Right lobe of liver (tissue), 6 donors: ENCODE data around the gene SYNGR3. TPM values are rescaled to one million over a fixed set of nuclear protein-coding genes. Genes with fewer than 3 reads are reported as not detected.

ENCODE experiments used
- ATAC-seq, 4 donors: fragments of 200-7000 bp; cut with Tn5 transposase; one replicate each; pipeline ENCODE4 v1.9.1; 2020; ENCODE audit warnings: mild to moderate bottlenecking in 4 of 4, moderate library complexity in 4 of 4
- DNase-seq, 3 donors: peaks; one replicate each; pipeline ENCODE4 v3.0.0-alpha.2; 2020
- H3K27ac ChIP-seq, 3 donors: fragments of 200-600 bp; one replicate each; pipeline ENCODE4 v1.8.0; 2022
- H3K27me3 ChIP-seq, 2 donors: fragments of 200-600 bp; one replicate each; pipeline ENCODE4 v1.8.0; 2022
- H3K36me3 ChIP-seq, 4 donors: fragments of 200-600 bp; sonication (generic) in 1 of 4; one replicate each; pipeline versions ENCODE4 v1.5.1 to v1.8.0; 2017 to 2022; ENCODE audit warnings: control low read depth in 1 of 4
- H3K4me1 ChIP-seq, 4 donors: fragments of 200-600 bp; sonication (generic) in 1 of 4; one replicate each; pipeline versions ENCODE4 v1.5.1 to v1.8.0; 2017 to 2022; ENCODE audit warnings: control low read depth in 1 of 4
- H3K4me3 ChIP-seq, 3 donors: fragments of 200-600 bp; one replicate each; pipeline ENCODE4 v1.8.0; 2022
- H3K9me3 ChIP-seq, 4 donors: fragments of 200-600 bp; sonication (generic) in 1 of 4; one replicate each; pipeline versions ENCODE4 v1.5.1 to v1.8.0; 2017 to 2022; ENCODE audit warnings: control low read depth in 1 of 4
- POLR2A ChIP-seq: fragments of 450-650 bp; IDR thresholded peaks from one replicate; pipeline ENCODE4 v1.6.1; 2017; ENCODE audit warnings: antibody characterized with exemption, mild to moderate bottlenecking
- WGBS: methylation state at CpG from one replicate; pipeline ENCODE4 v1.1.6; 2018; ENCODE audit warnings: low coverage, low lambda C conversion rate; ENCODE audit not compliant: insufficient coverage; ENCODE audit errors: missing lambda C conversion rate; 5-methylcytosine and 5-hydroxymethylcytosine counted together
- intact Hi-C, 2 donors: fragments of 100-400 bp; cut with DNase I; formaldehyde crosslinking; loops; one replicate each; pipeline versions ENCODE4 v1.11.2 to v1.14.1; 2022
- total RNA-seq, 6 experiments: library from RNA; depleted of rRNA in 2 of 6; stranded (reverse); fragments of >200 nt in 2 of 6; fragmentation: NEBNext Ultra II Directional in 3 of 6; extraction: Animal tissue kit (Norgen Biotek cat#: 25700) in 3 of 6; gene quantifications; one replicate each; pipeline versions ENCODE4 v1.1.0 to v1.2.4, GENCODE V29; 2016 to 2023
- TF ChIP-seq, protein P1 (sequence below), 4 donors: fragments of 200-600 bp in 3 of 4; fragments of 450-650 bp in 1 of 4; IDR thresholded peaks; one replicate each; pipeline versions ENCODE4 v1.5.1 to v1.8.0; 2016 to 2022; ENCODE audit warnings: antibody characterized with exemption in 4 of 4, mild to moderate bottlenecking in 2 of 4
- donor health status: DM: no; HTN: yes; CAD: no.
- donor health status: DM: no; HTN: no; CAD: no.
- donor health status: DM: no; HTN: no; CAD: no.
- donor health status: DM: no; HTN: yes; CAD: no.
- donor health status: DM: no; HTN: yes; CAD: no.

Gene SYNGR3
- total RNA-seq, 6 experiments from 2014 or later: 0.22 TPM; not detected in 5

GRCh38 chr16:2023092-2024031, 33.6 kb downstream of the SYNGR3 start:
- peak; percentile 94 to 96 (median 95) for DNase-seq
- 20% methylated on average over 17 of the region's 53 CpGs for WGBS
- intact Hi-C loops: loop anchor here in 1 of 2 donors (5.0 kb wide), 1 partner anchor 124 kb away; the partner anchor contains the start of gene RAB26
- H3K36me3 ChIP-seq: no peaks in the 10 kb centered on the region
- peak overlapping the region in 1 of 3 donors; percentile 22 for H3K4me3 ChIP-seq
- TF ChIP-seq, protein P1, sequence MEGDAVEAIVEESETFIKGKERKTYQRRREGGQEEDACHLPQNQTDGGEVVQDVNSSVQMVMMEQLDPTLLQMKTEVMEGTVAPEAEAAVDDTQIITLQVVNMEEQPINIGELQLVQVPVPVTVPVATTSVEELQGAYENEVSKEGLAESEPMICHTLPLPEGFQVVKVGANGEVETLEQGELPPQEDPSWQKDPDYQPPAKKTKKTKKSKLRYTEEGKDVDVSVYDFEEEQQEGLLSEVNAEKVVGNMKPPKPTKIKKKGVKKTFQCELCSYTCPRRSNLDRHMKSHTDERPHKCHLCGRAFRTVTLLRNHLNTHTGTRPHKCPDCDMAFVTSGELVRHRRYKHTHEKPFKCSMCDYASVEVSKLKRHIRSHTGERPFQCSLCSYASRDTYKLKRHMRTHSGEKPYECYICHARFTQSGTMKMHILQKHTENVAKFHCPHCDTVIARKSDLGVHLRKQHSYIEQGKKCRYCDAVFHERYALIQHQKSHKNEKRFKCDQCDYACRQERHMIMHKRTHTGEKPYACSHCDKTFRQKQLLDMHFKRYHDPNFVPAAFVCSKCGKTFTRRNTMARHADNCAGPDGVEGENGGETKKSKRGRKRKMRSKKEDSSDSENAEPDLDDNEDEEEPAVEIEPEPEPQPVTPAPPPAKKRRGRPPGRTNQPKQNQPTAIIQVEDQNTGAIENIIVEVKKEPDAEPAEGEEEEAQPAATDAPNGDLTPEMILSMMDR (IDR thresholded peaks at IDR 0.05): peak; percentile 89 to 99 (median 94)
- peak; percentile 43 for TF ChIP-seq POLR2A
- H3K27ac ChIP-seq: peak overlapping the region; percentile 2 to 38 (median 26)
- peak; percentile 85 to 95 (median 88) for ATAC-seq
- peaks cover 0 to 35% (median 14%) of the 10 kb centered on the region in 4 donors for H3K4me1 ChIP-seq
- H3K27me3 ChIP-seq: no peaks in the 10 kb centered on the region
- H3K9me3 ChIP-seq: no peaks in the 10 kb centered on the region

DNA sequence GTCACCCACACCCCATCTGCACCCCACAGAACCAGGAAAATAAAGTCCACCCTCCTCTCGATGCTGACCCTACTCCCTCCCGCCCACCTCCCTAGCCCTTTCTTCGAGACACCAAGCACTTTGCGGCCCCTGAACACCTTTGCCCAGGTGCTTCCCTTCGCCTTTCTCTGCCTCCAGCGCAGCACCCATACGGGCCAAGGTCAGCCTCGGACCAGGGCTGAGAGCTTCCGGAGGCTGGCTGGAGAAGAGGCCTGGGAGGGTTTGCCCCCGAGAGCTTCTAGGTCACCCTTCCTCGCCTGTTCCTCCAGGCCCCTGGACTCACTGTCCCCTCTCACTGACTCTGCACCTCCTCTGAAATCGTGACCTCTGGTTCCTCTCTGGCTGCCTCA, 34.3 kb downstream of the SYNGR3 start:
- Histone ChIP-seq H3K4me1 (peaks cover 0 to 42% (median 17%) of the 10 kb centered on the region in 4 donors), H3K27me3 (no peaks in the 10 kb centered on the region), H3K4me3 (no peak overlapping the region), H3K27ac (peak overlapping the region in 2 of 3 donors; percentile 2 to 38), H3K36me3 (no peaks in the 10 kb centered on the region), H3K9me3 (no peaks in the 10 kb centered on the region)
- DNase-seq (peak in 1 of 3 donors; percentile 51), ATAC-seq (no peak)
- TF ChIP-seq POLR2A: no peak
- TF ChIP-seq, protein P1 (IDR thresholded peaks at IDR 0.05): no peak
- WGBS: 70% methylated on average over 12 of the region's 12 CpGs
- intact Hi-C loops: loop anchor here in 1 of 2 donors (5.0 kb wide), 1 partner anchor 123 kb away; the partner anchor contains the start of gene RAB26

- H3K4me3 ChIP-seq: no peak overlapping the region
- H3K27me3 ChIP-seq: no peaks in the 10 kb centered on the region
- H3K4me1 ChIP-seq: peaks cover 0 to 44% (median 22%) of the 10 kb centered on the region in 4 donors
- intact Hi-C loops: loop anchor here in 1 of 2 donors (5.0 kb wide), 1 partner anchor 122 kb away; the partner anchor contains the start of gene RAB26
- no peaks in the 10 kb centered on the region for H3K9me3 ChIP-seq
- TF ChIP-seq, protein P1 (IDR thresholded peaks at IDR 0.05): no peak
- no peak for TF ChIP-seq POLR2A
- no peak for ATAC-seq
- H3K36me3 ChIP-seq: peaks cover 0 to 9% (median 0%) of the 10 kb centered on the region in 4 donors
- no CpG with 5 or more reads among the region's 14 CpGs for WGBS
- no peak overlapping the region for H3K27ac ChIP-seq
- DNase-seq: peak in 2 of 3 donors; percentile 25 to 54
These were observed 35.5 kb downstream of the SYNGR3 start for GRCh38 chr16:2025251-2025650.

DNA sequence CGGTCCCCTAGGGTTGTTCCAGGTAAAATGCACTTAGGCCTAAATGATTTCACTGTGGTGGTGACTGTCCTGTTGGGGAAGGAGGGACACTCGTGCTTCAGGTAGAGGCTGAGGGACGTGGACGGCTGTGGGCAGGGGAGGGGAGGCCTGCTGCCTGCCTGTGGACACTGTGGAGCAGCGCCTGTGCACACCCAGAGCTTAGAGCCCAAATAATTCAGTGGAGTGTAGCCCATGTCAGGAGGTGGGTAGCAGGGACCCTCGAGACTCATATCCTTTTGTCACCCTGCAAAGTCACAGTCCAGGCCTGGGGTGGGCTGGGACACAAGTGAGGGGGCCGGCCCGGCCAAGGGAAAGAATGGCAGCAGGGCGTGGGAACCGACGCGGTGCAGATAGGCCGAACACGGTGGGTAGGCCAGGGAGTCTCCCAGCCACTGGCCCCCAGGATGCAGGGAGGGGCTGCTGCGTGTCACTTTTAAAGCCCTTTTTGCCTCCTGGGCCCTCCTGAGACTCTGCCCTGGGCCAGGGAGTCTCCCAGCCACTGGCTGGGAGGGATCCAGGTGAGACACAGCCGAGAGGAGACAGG, 36.2 kb downstream of the SYNGR3 start:
- Histone ChIP-seq H3K4me3 (peak overlapping the region; percentile 36 to 85 (median 42)), H3K4me1 (peaks cover 0 to 47% (median 20%) of the 10 kb centered on the region in 4 donors)

More for the DNA sequence above, 36.2 kb downstream of the SYNGR3 start:
- WGBS: 20% methylated on average over 1 of the region's 16 CpGs
- DNase-seq (peak in 1 of 3 donors; percentile 27), ATAC-seq (no peak)
- H3K27me3 ChIP-seq: no peaks in the 10 kb centered on the region
- H3K27ac ChIP-seq: peak overlapping the region; percentile 46 to 60 (median 53)
- H3K9me3 ChIP-seq: no peaks in the 10 kb centered on the region
- H3K36me3 ChIP-seq: peaks cover 0 to 13% (median 0%) of the 10 kb centered on the region in 4 donors
- intact Hi-C loops: loop anchor here in 1 of 2 donors (5.0 kb wide), 1 partner anchor 121 kb away; the partner anchor contains the start of gene RAB26
- TF ChIP-seq, protein P1 (IDR thresholded peaks at IDR 0.05): no peak
- no peak for TF ChIP-seq POLR2A
